Astrocyte (in vitro differentiated cells and primary cell): Measurements from ENCODE around the gene CACNG1. TPM values are rescaled to one million over a fixed set of nuclear protein-coding genes. Genes with fewer than 3 reads are reported as not detected.

ENCODE experiments used
- DNase-seq: peaks from one replicate; pipeline ENCODE4 v3.0.0-alpha.2; 2010; ENCODE audit warnings: low read depth
- FAIRE-seq: peaks from 2 replicates; lab custom pipeline; 2011; peaks lifted over from hg19 to GRCh38; lab: Jason Lieb, UNC
- H2AFZ ChIP-seq: 2 replicates; pipeline ENCODE4 v1.6.0; 2012; ENCODE audit warnings: low read depth, low read length, inconsistent platforms
- H3K27ac ChIP-seq: 2 replicates; pipeline ENCODE4 v1.5.1; 2011; ENCODE audit warnings: low read depth, low read length, inconsistent platforms
- H3K27me3 ChIP-seq: 2 replicates; pipeline ENCODE4 v1.6.0; 2011; ENCODE audit warnings: low read length, inconsistent platforms; ENCODE audit not compliant: insufficient read depth
- H3K36me3 ChIP-seq: 2 replicates; pipeline ENCODE4 v1.5.1; 2011; ENCODE audit warnings: low read length, inconsistent platforms; ENCODE audit not compliant: insufficient read depth
- H3K4me1 ChIP-seq: 2 replicates; pipeline ENCODE4 v1.5.1; 2011; ENCODE audit warnings: low read length, inconsistent platforms; ENCODE audit not compliant: insufficient read depth
- H3K4me2 ChIP-seq: 2 replicates; pipeline ENCODE4 v1.6.0; 2012; ENCODE audit warnings: low read length, inconsistent platforms
- H3K4me3 ChIP-seq: 2 replicates; pipeline ENCODE4 v1.5.1; 2011; ENCODE audit warnings: low read depth, mild to moderate bottlenecking, low read length, inconsistent platforms; ENCODE audit not compliant: insufficient read depth
- H3K79me2 ChIP-seq: 2 replicates; pipeline ENCODE4 v1.6.0; 2012; ENCODE audit warnings: mild to moderate bottlenecking, low read length, inconsistent platforms; ENCODE audit not compliant: insufficient read depth
- H3K9ac ChIP-seq: 2 replicates; pipeline ENCODE4 v1.6.0; 2012; ENCODE audit warnings: mild to moderate bottlenecking, low read length, inconsistent platforms
- H3K9me3 ChIP-seq: 2 replicates; pipeline ENCODE4 v1.5.1; 2012; ENCODE audit warnings: low read depth, mild to moderate bottlenecking, low read length, inconsistent platforms; ENCODE audit not compliant: insufficient read depth
- H4K20me1 ChIP-seq: 2 replicates; pipeline ENCODE4 v1.6.0; 2012; ENCODE audit warnings: low read length, inconsistent platforms; ENCODE audit not compliant: insufficient read depth
- H3K27ac Mint-ChIP-seq: one replicate; pipeline ENCODE4 v1.8.0; 2021; ENCODE audit warnings: mild to moderate bottlenecking, mixed read lengths; ENCODE audit not compliant: unreplicated experiment
- H3K27me3 Mint-ChIP-seq: one replicate; pipeline ENCODE4 v1.8.0; 2021; ENCODE audit warnings: low read depth, mixed read lengths; ENCODE audit not compliant: unreplicated experiment
- H3K36me3 Mint-ChIP-seq: one replicate; pipeline ENCODE4 v1.8.0; 2021; ENCODE audit warnings: low read depth, mixed read lengths; ENCODE audit not compliant: unreplicated experiment
- H3K4me1 Mint-ChIP-seq: one replicate; pipeline ENCODE4 v1.8.0; 2021; ENCODE audit warnings: low read depth, mixed read lengths; ENCODE audit not compliant: unreplicated experiment
- H3K4me3 Mint-ChIP-seq: one replicate; pipeline ENCODE4 v1.8.0; 2021; ENCODE audit warnings: mild to moderate bottlenecking, moderate library complexity, mixed read lengths; ENCODE audit not compliant: unreplicated experiment
- H3K9me3 Mint-ChIP-seq: one replicate; pipeline ENCODE4 v1.8.0; 2021; ENCODE audit warnings: mild to moderate bottlenecking, mixed read lengths; ENCODE audit not compliant: unreplicated experiment
- CTCF ChIP-seq: IDR thresholded peaks from 2 replicates; pipeline ENCODE4 v1.5.1; 2011; ENCODE audit warnings: low read depth, mild to moderate bottlenecking, inconsistent platforms, low read length, moderate library complexity; ENCODE audit not compliant: insufficient read depth
- EZH2 ChIP-seq: IDR thresholded peaks from 2 replicates; pipeline ENCODE4 v1.6.1; 2012; ENCODE audit warnings: mild to moderate bottlenecking, low read length, inconsistent platforms; ENCODE audit not compliant: insufficient read depth
- total RNA-seq: library from RNA; stranded (reverse); gene quantifications from 2 replicates; pipeline ENCODE4 v1.2.1, GENCODE V29; 2021

The CACNG1 gene
- total RNA-seq, 1 donor from 2014 or later, result not detected

DNA sequence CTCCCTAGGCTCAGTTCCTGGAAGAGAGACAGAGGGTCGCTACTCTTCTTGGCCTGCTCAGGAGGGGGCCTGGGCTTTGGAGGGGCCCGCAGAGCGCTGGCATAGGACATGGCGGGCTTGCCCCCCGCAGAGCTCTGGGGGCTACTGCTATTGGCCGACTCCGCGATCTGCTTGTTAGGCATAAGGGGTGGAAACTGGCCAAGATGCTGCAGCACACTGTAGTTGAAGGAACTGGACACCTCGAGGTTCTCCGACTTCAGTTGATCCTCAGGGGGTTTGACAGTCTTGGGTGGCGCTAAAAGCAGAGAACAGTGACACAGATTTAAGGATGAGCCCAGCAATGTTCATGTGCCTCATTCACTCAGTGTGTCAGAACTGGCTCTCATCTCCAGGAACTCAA is 33.9 kb downstream of the CACNG1 start:
- no peak overlapping the region for H2AFZ ChIP-seq
- no peak overlapping the region for H3K27ac ChIP-seq
- H3K4me3 ChIP-seq, result no peak overlapping the region
- H3K36me3 ChIP-seq, result peaks cover 3% of the 10 kb centered on the region
- H3K27me3 ChIP-seq, result no peaks in the 10 kb centered on the region
- DNase-seq, result no peak
- no peaks in the 10 kb centered on the region for H3K4me1 Mint-ChIP-seq
- H3K79me2 ChIP-seq, result no peaks in the 10 kb centered on the region
- H3K9me3 Mint-ChIP-seq, result no peaks in the 10 kb centered on the region
- H3K36me3 Mint-ChIP-seq, result peaks cover 7% of the 10 kb centered on the region
- H3K9me3 ChIP-seq, result no peaks in the 10 kb centered on the region
- TF ChIP-seq EZH2, result no peak
- TF ChIP-seq CTCF, result no peak
- no peaks in the 10 kb centered on the region for H3K27me3 Mint-ChIP-seq
- H3K4me2 ChIP-seq, result no peak overlapping the region
- H3K4me1 ChIP-seq, result no peaks in the 10 kb centered on the region
- no peak overlapping the region for H3K9ac ChIP-seq
- peaks cover 14% of the 10 kb centered on the region for H4K20me1 ChIP-seq
- FAIRE-seq, result no peak
- no peak overlapping the region for H3K27ac Mint-ChIP-seq
- no peak overlapping the region for H3K4me3 Mint-ChIP-seq

DNA sequence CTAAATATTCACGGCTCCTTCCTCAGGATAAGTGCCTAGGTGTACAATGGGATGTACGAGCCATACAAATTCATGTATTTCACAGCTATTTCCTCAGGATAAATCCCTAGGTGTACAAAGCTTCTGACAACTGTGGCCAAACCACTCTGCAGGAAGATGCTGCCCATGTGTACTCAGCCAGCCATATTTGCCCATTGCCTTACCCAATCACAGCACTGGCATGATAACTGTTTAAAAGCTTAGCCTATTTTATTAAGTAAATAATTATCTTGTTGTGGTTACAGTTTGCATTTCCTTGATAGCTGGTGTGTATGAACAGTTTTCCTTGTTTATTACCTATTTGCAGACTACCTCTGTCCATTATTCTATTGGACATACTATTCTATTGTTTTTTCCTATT is 35.1 kb downstream of the CACNG1 start:
- no peaks in the 10 kb centered on the region for H3K79me2 ChIP-seq
- H3K36me3 ChIP-seq, result peaks cover 3% of the 10 kb centered on the region
- Mint-ChIP-seq H3K27me3 (no peaks in the 10 kb centered on the region), H3K27ac (no peak overlapping the region), H3K36me3 (peaks cover 5% of the 10 kb centered on the region), H3K4me1 (no peaks in the 10 kb centered on the region), H3K9me3 (no peaks in the 10 kb centered on the region), H3K4me3 (no peak overlapping the region)
- no peaks in the 10 kb centered on the region for H3K4me1 ChIP-seq
- H4K20me1 ChIP-seq, result peaks cover 17% of the 10 kb centered on the region
- H3K4me2 ChIP-seq, result no peak overlapping the region
- no peaks in the 10 kb centered on the region for H3K27me3 ChIP-seq
- no peak for DNase-seq
- H3K9ac ChIP-seq, result no peak overlapping the region
- no peak overlapping the region for H2AFZ ChIP-seq
- H3K9me3 ChIP-seq, result no peaks in the 10 kb centered on the region
- H3K4me3 ChIP-seq, result no peak overlapping the region
- FAIRE-seq, result no peak
- TF ChIP-seq CTCF (no peak), EZH2 (no peak)
- no peak overlapping the region for H3K27ac ChIP-seq

GRCh38 chr17:67080804-67081203 is 36.5 kb downstream of the CACNG1 start:
- Mint-ChIP-seq H3K36me3 (peaks cover 5% of the 10 kb centered on the region), H3K27me3 (no peaks in the 10 kb centered on the region), H3K4me1 (no peaks in the 10 kb centered on the region), H3K9me3 (no peaks in the 10 kb centered on the region), H3K27ac (no peak overlapping the region), H3K4me3 (no peak overlapping the region)
- no peak overlapping the region for H3K4me3 ChIP-seq
- H3K27me3 ChIP-seq, result no peaks in the 10 kb centered on the region
- no peak overlapping the region for H3K27ac ChIP-seq
- peaks cover 3% of the 10 kb centered on the region for H3K36me3 ChIP-seq
- peaks cover 17% of the 10 kb centered on the region for H4K20me1 ChIP-seq
- H3K4me1 ChIP-seq, result no peaks in the 10 kb centered on the region
- no peak overlapping the region for H3K9ac ChIP-seq
- H3K79me2 ChIP-seq, result no peaks in the 10 kb centered on the region
- H3K4me2 ChIP-seq, result no peak overlapping the region
- H3K9me3 ChIP-seq, result no peaks in the 10 kb centered on the region
- TF ChIP-seq CTCF, result no peak
- no peak for TF ChIP-seq EZH2
- no peak for FAIRE-seq
- H2AFZ ChIP-seq, result no peak overlapping the region
- DNase-seq, result no peak
